H9 (cell line): Measurements from ENCODE around the gene C3orf22. TPM values are rescaled to one million over a fixed set of nuclear protein-coding genes. Genes with fewer than 3 reads are reported as not detected.
A peak's percentile ranks its signal among the peaks of the same experiment; 100 is the strongest.

ENCODE experiments used
- DNase-seq: peaks from one replicate; pipeline ENCODE4 v3.0.0-alpha.2; 2017
- H2AFZ ChIP-seq: one replicate; pipeline ENCODE4 v1.6.1; 2013; ENCODE audit warnings: mild to moderate bottlenecking, low read length, control low read depth, moderate library complexity
- H2AK5ac ChIP-seq: 2 replicates; pipeline ENCODE4 v1.6.1; 2013; ENCODE audit warnings: low read length, control low read depth, mixed read lengths; ENCODE audit not compliant: insufficient read length
- H2BK120ac ChIP-seq: one replicate; pipeline ENCODE4 v1.6.1; 2013; ENCODE audit warnings: low read depth, mild to moderate bottlenecking, low read length, control low read depth, inconsistent platforms; ENCODE audit not compliant: poor library complexity, severe bottlenecking
- H2BK12ac ChIP-seq: 2 replicates; pipeline ENCODE4 v1.6.1; 2013; ENCODE audit warnings: low read length, control low read depth, mixed read lengths, low read depth; ENCODE audit not compliant: insufficient read length
- H2BK15ac ChIP-seq: 2 replicates; pipeline ENCODE4 v1.6.1; 2013; ENCODE audit warnings: low read depth, low read length, control low read depth
- H2BK20ac ChIP-seq: one replicate; pipeline ENCODE4 v1.6.1; 2013; ENCODE audit warnings: low read depth, mild to moderate bottlenecking, low read length, control low read depth, inconsistent platforms; ENCODE audit not compliant: poor library complexity, severe bottlenecking
- H2BK5ac ChIP-seq: 2 replicates; pipeline ENCODE4 v1.6.1; 2013; ENCODE audit warnings: low read length, control low read depth, mixed read lengths; ENCODE audit not compliant: insufficient read length
- H3K14ac ChIP-seq: 2 replicates; pipeline ENCODE4 v1.6.1; 2013; ENCODE audit warnings: low read length, control low read depth; ENCODE audit not compliant: insufficient read depth
- H3K18ac ChIP-seq: 2 replicates; pipeline ENCODE4 v1.6.1; 2013; ENCODE audit warnings: low read depth, mild to moderate bottlenecking, mixed read lengths, low read length, control low read depth; ENCODE audit not compliant: insufficient read length
- H3K23ac ChIP-seq: 2 replicates; pipeline ENCODE4 v1.6.1; 2013; ENCODE audit warnings: low read length, control low read depth, mixed read lengths, low read depth; ENCODE audit not compliant: insufficient read length
- H3K23me2 ChIP-seq: 2 replicates; pipeline ENCODE4 v1.6.1; 2013; ENCODE audit warnings: low read depth, mild to moderate bottlenecking, mixed read lengths, low read length, control low read depth; ENCODE audit not compliant: insufficient read length, poor library complexity, severe bottlenecking
- H3K27ac ChIP-seq: 2 replicates; pipeline ENCODE4 v1.5.1; 2013; ENCODE audit warnings: low read length, control low read depth, mixed read lengths, low read depth; ENCODE audit not compliant: insufficient read length
- H3K27me3 ChIP-seq: 2 replicates; pipeline ENCODE4 v1.6.1; 2013; ENCODE audit warnings: low read length, control low read depth, inconsistent platforms; ENCODE audit not compliant: insufficient read depth
- H3K4ac ChIP-seq: 2 replicates; pipeline ENCODE4 v1.6.1; 2013; ENCODE audit warnings: low read depth, mild to moderate bottlenecking, control low read depth, inconsistent platforms, low read length, moderate library complexity
- H3K4me1 ChIP-seq: 2 replicates; pipeline ENCODE4 v1.6.1; 2013; ENCODE audit warnings: low read length, control low read depth, inconsistent platforms; ENCODE audit not compliant: insufficient read depth
- H3K4me2 ChIP-seq: 2 replicates; pipeline ENCODE4 v1.6.1; 2013; ENCODE audit warnings: low read length, control low read depth, mixed read lengths; ENCODE audit not compliant: insufficient read length, insufficient read depth
- H3K56ac ChIP-seq: 2 replicates; pipeline ENCODE4 v1.6.1; 2013; ENCODE audit warnings: low read depth, mild to moderate bottlenecking, mixed read lengths, low read length, control low read depth; ENCODE audit not compliant: insufficient read length
- H3K79me1 ChIP-seq: 2 replicates; pipeline ENCODE4 v1.6.1; 2013; ENCODE audit warnings: low read depth, mild to moderate bottlenecking, moderate library complexity, low read length, control low read depth, inconsistent platforms; ENCODE audit not compliant: insufficient read depth, poor library complexity, severe bottlenecking
- H3K79me2 ChIP-seq: 2 replicates; pipeline ENCODE4 v1.6.1; 2013; ENCODE audit warnings: low read length, control low read depth, inconsistent platforms; ENCODE audit not compliant: insufficient read depth
- H3K9ac ChIP-seq: 2 replicates; pipeline ENCODE4 v1.6.1; 2013; ENCODE audit warnings: low read length, control low read depth, mixed read lengths; ENCODE audit not compliant: insufficient read length; ENCODE audit errors: extremely low read depth
- H3K9me3 ChIP-seq: one replicate; pipeline ENCODE4 v1.6.1; 2013; ENCODE audit warnings: low read depth, low read length, inconsistent platforms; ENCODE audit not compliant: control insufficient read depth
- H3T11ph ChIP-seq: one replicate; pipeline ENCODE4 v1.6.1; 2013; ENCODE audit warnings: mild to moderate bottlenecking, low read length, control low read depth, inconsistent platforms
- H4K20me1 ChIP-seq: one replicate; pipeline ENCODE4 v1.6.1; 2013; ENCODE audit not compliant: control insufficient read depth, insufficient read length, insufficient read depth
- H4K5ac ChIP-seq: 2 replicates; pipeline ENCODE4 v1.6.1; 2013; ENCODE audit warnings: low read depth, mild to moderate bottlenecking, mixed read lengths, low read length, control low read depth; ENCODE audit not compliant: insufficient read length
- H4K8ac ChIP-seq: replicated peaks from 2 replicates; pipeline ENCODE4 v1.6.1; 2013; ENCODE audit warnings: low read length, control low read depth, mixed read lengths, low read depth; ENCODE audit not compliant: insufficient read length
- H4K91ac ChIP-seq: 2 replicates; pipeline ENCODE4 v1.6.1; 2013; ENCODE audit warnings: low read depth, mild to moderate bottlenecking, moderate library complexity, mixed read lengths, low read length, control low read depth; ENCODE audit not compliant: insufficient read length
- H3K27ac Mint-ChIP-seq, 3 experiments: 2 replicates in 2 of 3; 3 replicates in 1 of 3; pipeline ENCODE4 v1.8.0; 2020 to 2021; ENCODE audit warnings: mixed read lengths in 3 of 3, mild to moderate bottlenecking in 1 of 3, moderate library complexity in 1 of 3
- H3K27me3 Mint-ChIP-seq: 2 replicates; pipeline ENCODE4 v1.8.0; 2021; ENCODE audit warnings: low read depth, mild to moderate bottlenecking, moderate library complexity, mixed read lengths
- H3K36me3 Mint-ChIP-seq, 3 experiments: 2 replicates in 2 of 3; 3 replicates in 1 of 3; pipeline ENCODE4 v1.8.0; 2020 to 2021; ENCODE audit warnings: low read depth in 3 of 3, mixed read lengths in 3 of 3; ENCODE audit not compliant: insufficient read depth in 1 of 3
- H3K4me1 Mint-ChIP-seq, 2 experiments: 2 replicates each; pipeline ENCODE4 v1.8.0; 2020; ENCODE audit warnings: mixed read lengths in 2 of 2
- H3K4me3 Mint-ChIP-seq, 2 experiments: 2 replicates in 1 of 2; 3 replicates in 1 of 2; pipeline ENCODE4 v1.8.0; 2020 to 2021; ENCODE audit warnings: mild to moderate bottlenecking in 2 of 2, mixed read lengths in 2 of 2, moderate library complexity in 1 of 2
- H3K9me3 Mint-ChIP-seq, 2 experiments: 2 replicates in 1 of 2; 3 replicates in 1 of 2; pipeline ENCODE4 v1.8.0; 2020; ENCODE audit warnings: mild to moderate bottlenecking in 2 of 2, mixed read lengths in 2 of 2, moderate library complexity in 1 of 2
- WGBS: extraction: QIAGEN DNeasy Blood & Tissue Kit; methylation state at CpG from one replicate; pipeline ENCODE4 v1.1.7; 2013; ENCODE audit warnings: missing lambda C conversion rate, low lambda C conversion rate, mixed read lengths; ENCODE audit not compliant: insufficient read length; ENCODE audit errors: extremely low coverage; 5-methylcytosine and 5-hydroxymethylcytosine counted together
- total RNA-seq: library from RNA; stranded (reverse); gene quantifications from 2 replicates; pipeline ENCODE4 v1.2.1, GENCODE V29; 2021
- TF ChIP-seq, protein P1 (sequence below): fragments of 200-600 bp; sonication (generic); conservative IDR thresholded peaks from 3 replicates; pipeline ENCODE4 v1.8.0; 2021; ENCODE audit warnings: antibody characterized with exemption, mild to moderate bottlenecking

Gene C3orf22
- total RNA-seq, 1 experiment from 2014 or later = not detected

DNA sequence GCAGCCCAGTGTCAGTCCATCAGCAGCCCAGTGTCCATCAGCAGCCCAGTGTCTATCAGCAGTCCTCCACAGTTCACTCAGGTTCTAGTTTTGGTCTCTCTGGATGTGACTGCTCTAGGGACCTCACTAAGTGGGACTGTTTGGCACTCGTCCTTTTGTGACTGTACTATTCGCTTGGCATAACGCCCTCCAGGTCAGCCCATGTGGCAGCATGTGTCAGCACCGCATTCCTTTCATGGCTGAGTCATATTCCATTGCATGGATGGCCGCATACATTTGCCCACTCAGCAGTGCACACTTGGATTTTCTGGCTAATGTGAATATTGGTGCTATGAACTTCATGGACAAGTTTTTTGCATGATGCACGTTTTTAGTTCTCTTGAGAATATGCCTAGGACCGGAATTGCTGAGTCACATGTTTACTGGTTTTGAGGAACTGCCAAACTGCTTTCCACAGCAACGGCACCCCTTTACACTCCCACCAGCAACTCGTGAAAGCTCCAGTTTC lies 18.3 kb downstream of the C3orf22 start:
- H3K27ac ChIP-seq = no peak overlapping the region
- H3K4me2 ChIP-seq = no peak overlapping the region
- H3K27me3 ChIP-seq = no peaks in the 10 kb centered on the region

More for the DNA sequence above, 18.3 kb downstream of the C3orf22 start:
- no peak overlapping the region for H3K56ac ChIP-seq
- no peak overlapping the region for H3K23ac ChIP-seq
- H4K20me1 ChIP-seq = peaks cover 3% of the 10 kb centered on the region
- H3T11ph ChIP-seq = no peak overlapping the region
- H2AK5ac ChIP-seq = no peak overlapping the region
- peak; percentile 15 for DNase-seq
- H3K79me1 ChIP-seq = no peaks in the 10 kb centered on the region
- H2BK12ac ChIP-seq = no peak overlapping the region
- no peaks in the 10 kb centered on the region for H3K4me1 ChIP-seq
- H3K23me2 ChIP-seq = no peaks in the 10 kb centered on the region
- no peak overlapping the region for H2BK20ac ChIP-seq
- Mint-ChIP-seq H3K4me3 (no peak overlapping the region), H3K27me3 (peaks cover 1% of the 10 kb centered on the region; the same call in 1 of the 2 replicates), H3K36me3 (peaks cover 0 to 3% (median 0%) of the 10 kb centered on the region in 3 experiments; a peak in 2 of 7 replicates), H3K27ac (no peak overlapping the region), H3K9me3 (no peaks in the 10 kb centered on the region), H3K4me1 (peaks cover 0 to 6% of the 10 kb centered on the region in 2 experiments; a peak in 2 of 4 replicates)
- TF ChIP-seq, protein P1, sequence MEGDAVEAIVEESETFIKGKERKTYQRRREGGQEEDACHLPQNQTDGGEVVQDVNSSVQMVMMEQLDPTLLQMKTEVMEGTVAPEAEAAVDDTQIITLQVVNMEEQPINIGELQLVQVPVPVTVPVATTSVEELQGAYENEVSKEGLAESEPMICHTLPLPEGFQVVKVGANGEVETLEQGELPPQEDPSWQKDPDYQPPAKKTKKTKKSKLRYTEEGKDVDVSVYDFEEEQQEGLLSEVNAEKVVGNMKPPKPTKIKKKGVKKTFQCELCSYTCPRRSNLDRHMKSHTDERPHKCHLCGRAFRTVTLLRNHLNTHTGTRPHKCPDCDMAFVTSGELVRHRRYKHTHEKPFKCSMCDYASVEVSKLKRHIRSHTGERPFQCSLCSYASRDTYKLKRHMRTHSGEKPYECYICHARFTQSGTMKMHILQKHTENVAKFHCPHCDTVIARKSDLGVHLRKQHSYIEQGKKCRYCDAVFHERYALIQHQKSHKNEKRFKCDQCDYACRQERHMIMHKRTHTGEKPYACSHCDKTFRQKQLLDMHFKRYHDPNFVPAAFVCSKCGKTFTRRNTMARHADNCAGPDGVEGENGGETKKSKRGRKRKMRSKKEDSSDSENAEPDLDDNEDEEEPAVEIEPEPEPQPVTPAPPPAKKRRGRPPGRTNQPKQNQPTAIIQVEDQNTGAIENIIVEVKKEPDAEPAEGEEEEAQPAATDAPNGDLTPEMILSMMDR = no peak
- no peak overlapping the region for H2AFZ ChIP-seq
- H3K14ac ChIP-seq = no peak overlapping the region
- no peaks in the 10 kb centered on the region for H3K79me2 ChIP-seq
- H3K4ac ChIP-seq = no peak overlapping the region
- H2BK5ac ChIP-seq = no peak overlapping the region
- no peak overlapping the region for H3K9ac ChIP-seq
- H2BK15ac ChIP-seq = no peak overlapping the region
- H2BK120ac ChIP-seq = no peak overlapping the region
- H4K91ac ChIP-seq = no peak overlapping the region
- no peaks in the 10 kb centered on the region for H3K9me3 ChIP-seq
- WGBS = no CpG with 5 or more reads among the region's 9 CpGs
- H4K8ac ChIP-seq = no peak overlapping the region
- H4K5ac ChIP-seq = no peak overlapping the region
- no peak overlapping the region for H3K18ac ChIP-seq
